Ishikawa (cell line): ENCODE data around the gene DRC7.
A peak's percentile ranks its signal among the peaks of the same experiment; 100 is the strongest.

Source experiments
- CEBPB ChIP-seq: IDR thresholded peaks from 2 replicates; pipeline ENCODE4 v1.6.1; 2012
- CREB1 ChIP-seq: IDR thresholded peaks from 2 replicates; pipeline ENCODE4 v1.6.1; 2012; ENCODE audit warnings: low read depth
- EGR1 ChIP-seq: IDR thresholded peaks from 2 replicates; pipeline ENCODE4 v1.6.1; 2012
- MAX ChIP-seq: IDR thresholded peaks from 2 replicates; pipeline ENCODE4 v1.6.1; 2012
- RAD21 ChIP-seq: IDR thresholded peaks from 2 replicates; pipeline ENCODE4 v1.6.1; 2012; ENCODE audit warnings: low read depth
- TAF1 ChIP-seq: IDR thresholded peaks from 2 replicates; pipeline ENCODE4 v1.6.1; 2012; ENCODE audit warnings: low read depth, mild to moderate bottlenecking
- TCF12 ChIP-seq: IDR thresholded peaks from 2 replicates; pipeline ENCODE4 v1.6.1; 2012; ENCODE audit warnings: low read depth
- USF1 ChIP-seq: IDR thresholded peaks from 2 replicates; pipeline ENCODE4 v1.6.1; 2012

GRCh38 chr16:57757326-57757786 is 62.8 kb downstream of the DRC7 start:
- 0 out of 2 replicates have a peak, but pooled peaks have one; percentile 18 for TF ChIP-seq MAX
- TF ChIP-seq CEBPB: no peak
- TF ChIP-seq CREB1: no peak
- peak; percentile 92 for TF ChIP-seq RAD21
- no peak for TF ChIP-seq TAF1
- TF ChIP-seq TCF12: no peak
- TF ChIP-seq EGR1: peak; percentile 33; the same call in 1 of the 2 replicates
- no peak for TF ChIP-seq USF1
